BLaER1 treated with 17β-estradiol and CSF1 and Interleukin-3, amounts not matched to agents 10 nM and 100 nM (cell line): ENCODE measurements around the gene PCDH1.

ENCODE experiments used
- H3K27ac ChIP-seq, 11 experiments: shearing (Covaris generic); formaldehyde crosslinking; 2 replicates each; pipeline ENCODE4 v1.8.1; 2022
- H3K27me3 ChIP-seq, 11 experiments: shearing (Covaris generic); formaldehyde crosslinking; 2 replicates each; pipeline ENCODE4 v1.8.1; 2022
- H3K36me3 ChIP-seq, 11 experiments: shearing (Covaris generic); formaldehyde crosslinking; 2 replicates each; pipeline ENCODE4 v1.8.1; 2022
- H3K4me1 ChIP-seq, 10 experiments: shearing (Covaris generic); formaldehyde crosslinking; 2 replicates each; pipeline ENCODE4 v1.8.1; 2022
- H3K4me2 ChIP-seq, 11 experiments: shearing (Covaris generic); formaldehyde crosslinking; 2 replicates each; pipeline ENCODE4 v1.8.1; 2022
- H3K4me3 ChIP-seq, 10 experiments: shearing (Covaris generic); formaldehyde crosslinking; 2 replicates each; pipeline ENCODE4 v1.8.1; 2022
- H3K9ac ChIP-seq, 11 experiments: shearing (Covaris generic); formaldehyde crosslinking; 2 replicates each; pipeline ENCODE4 v1.8.1; 2022
- H3K9me3 ChIP-seq, 11 experiments: shearing (Covaris generic); formaldehyde crosslinking; replicated peaks in 1 of 11; 2 replicates each; pipeline ENCODE4 v1.8.1; 2022
- H4K20me1 ChIP-seq, 11 experiments: shearing (Covaris generic); formaldehyde crosslinking; 2 replicates each; pipeline ENCODE4 v1.8.1; 2022
- Cebpa-rat ChIP-seq, 11 experiments: shearing (Covaris generic); IDR thresholded peaks; 2 replicates each; pipeline ENCODE4 v1.8.1; 2022

Gene PCDH1

DNA sequence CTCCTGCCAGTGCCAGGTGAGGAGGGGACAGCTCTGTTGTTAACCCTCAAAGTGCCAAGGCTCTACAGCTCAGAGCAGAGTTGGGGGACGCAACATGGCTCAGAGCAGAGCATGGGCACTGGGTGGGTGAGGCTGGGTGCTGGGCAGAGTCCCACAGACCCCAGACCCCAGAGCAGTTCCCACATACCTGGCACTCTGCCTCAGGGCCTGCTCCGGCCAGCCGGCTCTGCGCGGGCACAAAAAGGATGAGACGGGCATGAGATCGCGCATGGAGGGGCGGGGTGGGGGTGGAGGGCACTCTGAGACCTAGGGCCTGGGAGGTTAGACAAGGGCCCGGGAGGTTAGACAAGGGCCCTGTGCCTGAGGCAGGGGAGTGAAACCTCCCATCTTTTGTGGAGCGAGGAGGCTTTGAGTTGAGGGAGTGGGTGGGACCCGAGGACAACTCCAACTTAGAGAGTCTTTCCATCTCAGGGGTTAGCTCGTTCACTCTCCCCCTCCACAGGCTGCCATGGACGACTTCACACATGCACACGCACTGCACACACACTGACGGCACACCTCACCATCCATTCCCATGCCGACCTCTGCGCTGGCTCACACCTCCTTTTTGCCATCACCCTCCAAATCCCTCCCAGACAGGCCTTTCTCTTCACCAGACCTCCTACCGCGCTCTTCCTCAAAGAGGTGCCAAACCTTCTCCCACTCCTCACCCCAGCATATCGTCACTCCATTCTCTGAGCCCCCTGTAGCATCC lies 22.0 kb downstream of the PCDH1 start:
- Histone ChIP-seq H3K9ac (no peak overlapping the region), H3K4me3 (no peak overlapping the region), H3K27ac (no peak overlapping the region), H3K27me3 (no peaks in the 10 kb centered on the region; a peak in 1 of 22 replicates), H3K9me3 (no peaks in the 10 kb centered on the region), H3K36me3 (no peaks in the 10 kb centered on the region), H3K4me1 (peaks cover 0 to 48% (median 20%) of the 10 kb centered on the region in 10 experiments; a peak in 15 of 20 replicates), H4K20me1 (no peaks in the 10 kb centered on the region), H3K4me2 (peak overlapping the region in 8 of 11 experiments; percentile 28 to 65 (median 50); a peak in 14 of 22 replicates)
- TF ChIP-seq Cebpa-rat (IDR thresholded peaks at IDR 0.05): no peak

- Histone ChIP-seq H3K27ac (no peak overlapping the region), H3K4me3 (no peak overlapping the region), H3K27me3 (no peaks in the 10 kb centered on the region; a peak in 1 of 22 replicates), H3K4me2 (peak overlapping the region in 8 of 11 experiments; percentile 28 to 65 (median 50); a peak in 14 of 22 replicates), H3K36me3 (no peaks in the 10 kb centered on the region), H4K20me1 (no peaks in the 10 kb centered on the region), H3K4me1 (peaks cover 0 to 54% (median 26%) of the 10 kb centered on the region in 10 experiments; a peak in 16 of 20 replicates), H3K9ac (no peak overlapping the region), H3K9me3 (no peaks in the 10 kb centered on the region)
- TF ChIP-seq Cebpa-rat (IDR thresholded peaks at IDR 0.05): no peak
These were observed 22.8 kb downstream of the PCDH1 start for GRCh38 chr5:141855265-141856036.

DNA sequence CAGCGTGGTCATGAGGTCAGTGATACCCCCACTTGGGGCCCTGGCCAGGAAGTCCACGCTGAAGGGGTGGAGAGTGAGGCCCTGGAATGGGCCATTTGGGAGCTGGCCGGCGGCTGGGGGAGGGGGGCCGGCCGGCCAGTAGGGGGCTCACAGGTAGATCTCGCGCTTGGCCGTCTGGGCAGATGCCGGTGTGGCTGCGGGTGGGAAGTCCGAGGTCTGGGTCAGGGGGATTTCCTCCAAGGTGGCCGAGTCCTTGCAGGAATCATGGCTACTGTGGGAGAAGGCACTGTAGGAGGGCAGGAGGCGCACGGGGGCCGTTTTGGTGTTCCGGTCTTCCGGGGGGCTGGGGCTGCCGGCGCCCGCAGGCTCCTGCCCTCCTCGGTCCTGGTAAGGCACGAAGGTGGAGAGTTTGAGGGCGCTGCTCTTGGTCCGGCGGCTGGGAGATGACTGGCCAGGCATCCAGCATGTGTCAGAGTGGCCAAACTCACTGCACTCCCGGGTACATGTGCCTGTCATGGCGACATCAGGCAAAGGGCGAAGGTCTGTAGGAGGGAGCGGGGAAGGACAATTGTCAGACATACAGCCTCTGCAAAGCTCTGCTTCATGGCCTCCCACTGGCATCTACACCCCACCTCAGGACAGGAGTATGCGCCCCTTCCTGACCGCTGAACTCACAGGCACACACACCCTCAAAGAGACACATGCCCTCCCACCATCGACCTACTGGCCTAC lies 24.1 kb downstream of the PCDH1 start:
- Histone ChIP-seq H3K4me2 (peak overlapping the region in 4 of 11 experiments; percentile 4 to 55 (median 36); a peak in 2 of 22 replicates), H3K27ac (no peak overlapping the region), H3K36me3 (no peaks in the 10 kb centered on the region), H3K9ac (no peak overlapping the region), H3K9me3 (no peaks in the 10 kb centered on the region), H3K4me3 (no peak overlapping the region), H4K20me1 (no peaks in the 10 kb centered on the region), H3K27me3 (no peaks in the 10 kb centered on the region; a peak in 1 of 22 replicates), H3K4me1 (peaks cover 2 to 61% (median 29%) of the 10 kb centered on the region in 10 experiments; a peak in 19 of 20 replicates)
- no peak for TF ChIP-seq Cebpa-rat (IDR thresholded peaks at IDR 0.05)

DNA sequence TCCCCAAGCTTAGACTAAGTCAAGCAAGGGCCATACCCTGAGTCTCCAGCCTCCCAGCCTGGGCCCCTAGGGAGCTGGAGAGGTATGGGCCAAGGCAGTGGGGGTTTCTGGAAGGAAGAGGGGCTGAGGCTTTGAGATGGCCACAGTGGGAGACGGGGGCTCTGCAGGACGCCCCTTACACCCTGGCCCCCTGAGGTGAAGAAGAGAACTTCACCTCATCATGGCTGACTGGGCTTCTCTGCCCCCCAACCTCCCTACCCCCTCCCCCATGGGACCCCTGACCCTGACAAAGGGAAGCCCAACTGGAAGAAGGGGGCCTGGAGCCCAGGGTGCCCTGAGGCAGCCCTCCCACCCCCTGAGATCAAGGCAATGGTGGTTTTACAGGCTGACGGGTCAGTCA lies 25.8 kb downstream of the PCDH1 start:
- H3K9ac ChIP-seq: no peak overlapping the region
- no peak overlapping the region for H3K4me3 ChIP-seq
- H3K27ac ChIP-seq: no peak overlapping the region
- peaks cover 10 to 68% (median 43%) of the 10 kb centered on the region in 10 experiments for H3K4me1 ChIP-seq
- no peaks in the 10 kb centered on the region for H3K36me3 ChIP-seq
- no peaks in the 10 kb centered on the region for H3K9me3 ChIP-seq
- no peak for TF ChIP-seq Cebpa-rat (IDR thresholded peaks at IDR 0.05)
- peak overlapping the region in 3 of 11 experiments; percentile 19 to 32 (median 26); a peak in 6 of 22 replicates for H3K4me2 ChIP-seq
- H3K27me3 ChIP-seq: no peaks in the 10 kb centered on the region
- H4K20me1 ChIP-seq: no peaks in the 10 kb centered on the region

GRCh38 chr5:141851195-141851874 lies 26.9 kb downstream of the PCDH1 start:
- peak overlapping the region in 3 of 11 experiments; percentile 34 to 45 (median 36); a peak in 3 of 22 replicates for H3K27ac ChIP-seq
- peak overlapping the region in 10 of 11 experiments; percentile 43 to 75 (median 70); a peak in 16 of 22 replicates for H3K4me2 ChIP-seq
- no peaks in the 10 kb centered on the region for H3K36me3 ChIP-seq
- H3K4me1 ChIP-seq: peaks cover 13 to 70% (median 51%) of the 10 kb centered on the region in 10 experiments
- no peaks in the 10 kb centered on the region for H4K20me1 ChIP-seq
- H3K27me3 ChIP-seq: no peaks in the 10 kb centered on the region
- peak overlapping the region in 1 of 10 experiments; percentile 34; a peak in 2 of 20 replicates for H3K4me3 ChIP-seq
- no peaks in the 10 kb centered on the region for H3K9me3 ChIP-seq
- H3K9ac ChIP-seq: 0 out of 22 replicates have a peak overlapping the region, but pooled peaks of 1 of the 11 experiments have one; percentile 29
- no peak for TF ChIP-seq Cebpa-rat (IDR thresholded peaks at IDR 0.05)

DNA sequence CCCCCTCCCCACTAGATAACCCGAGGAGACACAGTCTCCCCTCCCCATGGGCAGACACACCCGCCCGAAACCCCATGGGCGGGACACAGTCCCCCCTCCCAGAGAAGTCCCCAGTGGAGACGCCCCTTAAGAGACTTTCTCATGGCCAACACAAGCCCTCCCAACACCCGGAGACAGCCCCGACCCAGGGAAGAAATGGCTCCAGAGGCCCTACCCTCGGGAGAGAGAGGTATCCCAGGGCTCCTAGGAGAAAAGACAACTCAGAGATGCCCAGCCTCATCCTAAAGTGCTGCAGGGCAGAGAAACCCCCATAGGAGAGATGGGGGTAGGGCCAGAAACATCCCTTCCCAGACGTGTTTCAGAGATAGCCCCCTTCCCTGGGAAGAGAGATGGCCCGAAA lies 27.4 kb downstream of the PCDH1 start:
- no peaks in the 10 kb centered on the region for H3K9me3 ChIP-seq
- H3K4me1 ChIP-seq: peaks cover 18 to 72% (median 54%) of the 10 kb centered on the region in 10 experiments
- H4K20me1 ChIP-seq: no peaks in the 10 kb centered on the region
- H3K27ac ChIP-seq: peak overlapping the region in 5 of 11 experiments; percentile 34 to 54 (median 39); a peak in 6 of 22 replicates
- no peak for TF ChIP-seq Cebpa-rat (IDR thresholded peaks at IDR 0.05)
- peak overlapping the region in 10 of 11 experiments; percentile 43 to 75 (median 70); a peak in 17 of 22 replicates for H3K4me2 ChIP-seq
- H3K27me3 ChIP-seq: no peaks in the 10 kb centered on the region
- H3K4me3 ChIP-seq: peak overlapping the region in 3 of 10 experiments; percentile 32 to 41 (median 34); a peak in 3 of 20 replicates
- H3K9ac ChIP-seq: 0 out of 22 replicates have a peak overlapping the region, but pooled peaks of 2 of the 11 experiments have one; percentile 18 to 29
- H3K36me3 ChIP-seq: no peaks in the 10 kb centered on the region

GRCh38 chr5:141850244-141850768 lies 27.9 kb downstream of the PCDH1 start:
- no peaks in the 10 kb centered on the region for H3K36me3 ChIP-seq
- no peaks in the 10 kb centered on the region for H4K20me1 ChIP-seq
- no peak for TF ChIP-seq Cebpa-rat (IDR thresholded peaks at IDR 0.05)
- peak overlapping the region; percentile 59 to 77 (median 70) for H3K4me3 ChIP-seq
- H3K9me3 ChIP-seq: no peaks in the 10 kb centered on the region
- peak overlapping the region; percentile 79 to 93 (median 87) for H3K9ac ChIP-seq
- H3K27me3 ChIP-seq: no peaks in the 10 kb centered on the region
- H3K4me2 ChIP-seq: peak overlapping the region; percentile 91 to 100 (median 99)
- peaks cover 21 to 70% (median 53%) of the 10 kb centered on the region in 10 experiments for H3K4me1 ChIP-seq
- H3K27ac ChIP-seq: peak overlapping the region; percentile 87 to 96 (median 91)
